OCI-LY3 (cell line): ENCODE data around the gene MMRN1.

Experiments used
- EZH2phosphoT487 ChIP-seq: fragments of 200-600 bp; shearing (Covaris generic); IDR thresholded peaks from 2 replicates; pipeline ENCODE4 v1.6.1; 2018; ENCODE audit warnings: antibody characterized with exemption, mixed run types, low read depth
- TF ChIP-seq, protein P1 (sequence below): fragments of 200-600, 300-600 bp; sonication (generic); IDR thresholded peaks from 2 replicates; pipeline ENCODE4 v1.5.1; 2014; ENCODE audit warnings: antibody characterized with exemption, low read length, low read depth

DNA sequence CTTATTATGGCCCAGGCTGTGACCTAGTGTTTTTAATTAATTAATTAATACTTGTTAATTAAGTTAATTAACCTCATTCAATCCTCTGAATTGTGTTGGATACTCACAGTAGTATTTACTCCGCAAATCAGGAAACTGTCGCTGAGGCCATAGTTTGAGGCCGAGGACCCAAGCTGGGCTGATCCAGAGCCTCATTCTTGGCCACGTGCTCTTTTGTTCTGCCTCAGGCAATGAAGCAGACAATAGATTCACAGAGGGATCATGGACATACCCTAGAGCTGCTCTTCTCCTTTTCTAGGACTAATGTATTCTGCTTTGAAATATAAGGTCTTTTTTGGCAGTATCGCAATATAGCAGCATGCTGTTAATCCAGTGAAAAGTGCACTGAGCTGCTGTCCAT lies 33.7 kb upstream of the MMRN1 start:
- TF ChIP-seq, protein P1, sequence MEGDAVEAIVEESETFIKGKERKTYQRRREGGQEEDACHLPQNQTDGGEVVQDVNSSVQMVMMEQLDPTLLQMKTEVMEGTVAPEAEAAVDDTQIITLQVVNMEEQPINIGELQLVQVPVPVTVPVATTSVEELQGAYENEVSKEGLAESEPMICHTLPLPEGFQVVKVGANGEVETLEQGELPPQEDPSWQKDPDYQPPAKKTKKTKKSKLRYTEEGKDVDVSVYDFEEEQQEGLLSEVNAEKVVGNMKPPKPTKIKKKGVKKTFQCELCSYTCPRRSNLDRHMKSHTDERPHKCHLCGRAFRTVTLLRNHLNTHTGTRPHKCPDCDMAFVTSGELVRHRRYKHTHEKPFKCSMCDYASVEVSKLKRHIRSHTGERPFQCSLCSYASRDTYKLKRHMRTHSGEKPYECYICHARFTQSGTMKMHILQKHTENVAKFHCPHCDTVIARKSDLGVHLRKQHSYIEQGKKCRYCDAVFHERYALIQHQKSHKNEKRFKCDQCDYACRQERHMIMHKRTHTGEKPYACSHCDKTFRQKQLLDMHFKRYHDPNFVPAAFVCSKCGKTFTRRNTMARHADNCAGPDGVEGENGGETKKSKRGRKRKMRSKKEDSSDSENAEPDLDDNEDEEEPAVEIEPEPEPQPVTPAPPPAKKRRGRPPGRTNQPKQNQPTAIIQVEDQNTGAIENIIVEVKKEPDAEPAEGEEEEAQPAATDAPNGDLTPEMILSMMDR, result no peak
- no peak for TF ChIP-seq EZH2phosphoT487
